ENCODE data around the gene CDH13. TPM values are rescaled to one million over a fixed set of nuclear protein-coding genes. Genes with fewer than 3 reads are reported as not detected.

Gene CDH13
- polyA plus RNA-seq, 1 donor from 2014 or later = 3.2 TPM

- no peak overlapping the region for H3K9ac ChIP-seq (ENCODE audit: low read length)
- H3K4me2 ChIP-seq (ENCODE audit: low read length) = no peak overlapping the region
- no peaks in the 10 kb centered on the region for H3K79me2 ChIP-seq (replicated peaks; ENCODE audit: insufficient read depth, low read length)
Measured at GRCh38 chr16:82782715-82783251, 156.0 kb downstream of the CDH13 start.

DNA sequence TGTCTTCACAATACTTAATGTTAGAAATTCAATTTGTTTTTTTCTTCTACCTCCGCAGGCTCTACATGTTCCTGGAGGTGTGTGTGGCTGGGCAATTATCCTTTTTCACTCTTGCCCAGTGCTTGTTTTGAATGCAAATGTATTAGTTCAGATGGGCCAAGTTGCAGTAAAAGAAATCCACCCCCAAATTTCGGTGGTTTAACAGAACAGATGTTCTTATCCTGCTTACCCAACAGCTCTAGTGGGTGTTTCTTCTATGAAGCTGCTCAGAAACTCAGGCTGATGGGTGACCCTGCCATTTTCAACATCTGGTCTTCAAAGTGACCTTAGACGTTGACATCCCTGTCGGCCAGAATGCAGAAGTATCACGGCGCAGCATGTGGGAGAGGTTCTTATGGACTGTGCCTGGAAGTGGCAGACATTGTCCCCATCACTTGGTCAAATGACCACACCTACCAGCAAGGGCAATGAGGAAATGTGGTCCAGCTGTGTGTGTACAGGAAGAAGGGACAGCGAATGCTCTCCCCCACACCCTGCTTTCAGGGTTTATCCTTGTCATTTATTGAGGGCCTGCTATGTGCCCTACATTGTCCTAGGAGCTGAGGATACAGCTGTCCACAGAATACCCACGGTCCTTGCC lies 157.3 kb downstream of the CDH13 start:
- no peaks in the 10 kb centered on the region for H4K20me1 ChIP-seq (ENCODE audit: insufficient read depth)
- TF ChIP-seq SMC3 (conservative IDR thresholded peaks at IDR 0.05; ENCODE audit: poor library complexity) (no peak), POLR2AphosphoS5 (IDR thresholded peaks at IDR 0.05) (no peak), EP300 (conservative IDR thresholded peaks at IDR 0.05; ENCODE audit: poor library complexity, severe bottlenecking) (no peak), MXI1 (conservative IDR thresholded peaks at IDR 0.05; ENCODE audit: poor library complexity, severe bottlenecking) (no peak), RAD21 (conservative IDR thresholded peaks at IDR 0.05) (no peak), TAF1 (IDR thresholded peaks at IDR 0.05; ENCODE audit: low read depth) (no peak), EZH2 (IDR thresholded peaks at IDR 0.05; ENCODE audit: borderline replicate concordance, insufficient read depth, low read length, poor library complexity, severe bottlenecking) (no peak)
- TF ChIP-seq, protein P1, sequence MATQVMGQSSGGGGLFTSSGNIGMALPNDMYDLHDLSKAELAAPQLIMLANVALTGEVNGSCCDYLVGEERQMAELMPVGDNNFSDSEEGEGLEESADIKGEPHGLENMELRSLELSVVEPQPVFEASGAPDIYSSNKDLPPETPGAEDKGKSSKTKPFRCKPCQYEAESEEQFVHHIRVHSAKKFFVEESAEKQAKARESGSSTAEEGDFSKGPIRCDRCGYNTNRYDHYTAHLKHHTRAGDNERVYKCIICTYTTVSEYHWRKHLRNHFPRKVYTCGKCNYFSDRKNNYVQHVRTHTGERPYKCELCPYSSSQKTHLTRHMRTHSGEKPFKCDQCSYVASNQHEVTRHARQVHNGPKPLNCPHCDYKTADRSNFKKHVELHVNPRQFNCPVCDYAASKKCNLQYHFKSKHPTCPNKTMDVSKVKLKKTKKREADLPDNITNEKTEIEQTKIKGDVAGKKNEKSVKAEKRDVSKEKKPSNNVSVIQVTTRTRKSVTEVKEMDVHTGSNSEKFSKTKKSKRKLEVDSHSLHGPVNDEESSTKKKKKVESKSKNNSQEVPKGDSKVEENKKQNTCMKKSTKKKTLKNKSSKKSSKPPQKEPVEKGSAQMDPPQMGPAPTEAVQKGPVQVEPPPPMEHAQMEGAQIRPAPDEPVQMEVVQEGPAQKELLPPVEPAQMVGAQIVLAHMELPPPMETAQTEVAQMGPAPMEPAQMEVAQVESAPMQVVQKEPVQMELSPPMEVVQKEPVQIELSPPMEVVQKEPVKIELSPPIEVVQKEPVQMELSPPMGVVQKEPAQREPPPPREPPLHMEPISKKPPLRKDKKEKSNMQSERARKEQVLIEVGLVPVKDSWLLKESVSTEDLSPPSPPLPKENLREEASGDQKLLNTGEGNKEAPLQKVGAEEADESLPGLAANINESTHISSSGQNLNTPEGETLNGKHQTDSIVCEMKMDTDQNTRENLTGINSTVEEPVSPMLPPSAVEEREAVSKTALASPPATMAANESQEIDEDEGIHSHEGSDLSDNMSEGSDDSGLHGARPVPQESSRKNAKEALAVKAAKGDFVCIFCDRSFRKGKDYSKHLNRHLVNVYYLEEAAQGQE (IDR thresholded peaks at IDR 0.05; ENCODE audit: borderline replicate concordance) = no peak
- H3F3A ChIP-seq (ENCODE audit: insufficient read depth, low read length, poor library complexity, severe bottlenecking) = no peaks in the 10 kb centered on the region
- no peak overlapping the region for H3K27ac ChIP-seq (ENCODE audit: low read length)
- H2AFZ ChIP-seq (ENCODE audit: low read depth, low read length) = no peak overlapping the region
- no peaks in the 10 kb centered on the region for H3K9me3 ChIP-seq (ENCODE audit: low read length)
- H3K27me3 ChIP-seq (ENCODE audit: insufficient read depth, low read depth, low read length) = no peaks in the 10 kb centered on the region
- H3K4me3 ChIP-seq (ENCODE audit: low read length) = no peak overlapping the region
- H3K4me2 ChIP-seq (ENCODE audit: low read length) = no peak overlapping the region
- H3K9ac ChIP-seq (ENCODE audit: low read length) = no peak overlapping the region
- no peaks in the 10 kb centered on the region for H3K79me2 ChIP-seq (replicated peaks; ENCODE audit: insufficient read depth, low read length)
- H3K9me2 ChIP-seq (ENCODE audit: insufficient read depth, low read length) = no peaks in the 10 kb centered on the region
- H3K36me3 ChIP-seq (ENCODE audit: insufficient read depth, low read length) = no peaks in the 10 kb centered on the region

More at GRCh38 chr16:82782715-82783251, 156.0 kb downstream of the CDH13 start:
- H3K4me3 ChIP-seq (ENCODE audit: low read length) = no peak overlapping the region
- H3F3A ChIP-seq (ENCODE audit: insufficient read depth, low read length, poor library complexity, severe bottlenecking) = no peaks in the 10 kb centered on the region
- H4K20me1 ChIP-seq (ENCODE audit: insufficient read depth) = no peaks in the 10 kb centered on the region
- TF ChIP-seq, protein P1 (IDR thresholded peaks at IDR 0.05; ENCODE audit: borderline replicate concordance) = no peak
- TF ChIP-seq POLR2AphosphoS5 (IDR thresholded peaks at IDR 0.05) (no peak), SMC3 (conservative IDR thresholded peaks at IDR 0.05; ENCODE audit: poor library complexity) (no peak), EZH2 (IDR thresholded peaks at IDR 0.05; ENCODE audit: borderline replicate concordance, insufficient read depth, low read length, poor library complexity, severe bottlenecking) (no peak), RAD21 (conservative IDR thresholded peaks at IDR 0.05) (no peak), TAF1 (IDR thresholded peaks at IDR 0.05; ENCODE audit: low read depth) (no peak)
- no peak overlapping the region for H2AFZ ChIP-seq (ENCODE audit: low read depth, low read length)
- no peaks in the 10 kb centered on the region for H3K9me3 ChIP-seq (ENCODE audit: low read length)
- no peak overlapping the region for H3K27ac ChIP-seq (ENCODE audit: low read length)
- H3K27me3 ChIP-seq (ENCODE audit: insufficient read depth, low read depth, low read length) = no peaks in the 10 kb centered on the region
- no peaks in the 10 kb centered on the region for H3K36me3 ChIP-seq (ENCODE audit: insufficient read depth, low read length)
- H3K9me2 ChIP-seq (ENCODE audit: insufficient read depth, low read length) = no peaks in the 10 kb centered on the region

All from neural cell (in vitro differentiated cells).